Ishikawa (cell line): ENCODE measurements around the gene IQSEC3.

ENCODE experiments used
- FOXM1 ChIP-seq: IDR thresholded peaks from 2 replicates; pipeline ENCODE4 v1.6.1; 2012; ENCODE audit warnings: low read depth, borderline replicate concordance
- NFIC ChIP-seq: IDR thresholded peaks from 2 replicates; pipeline ENCODE4 v1.6.1; 2012
- RAD21 ChIP-seq: IDR thresholded peaks from 2 replicates; pipeline ENCODE4 v1.6.1; 2012; ENCODE audit warnings: low read depth
- TAF1 ChIP-seq: IDR thresholded peaks from 2 replicates; pipeline ENCODE4 v1.6.1; 2012; ENCODE audit warnings: low read depth, mild to moderate bottlenecking

GRCh38 chr12:211639-212414 lies 145.3 kb downstream of the IQSEC3 start:
- TF ChIP-seq NFIC (no peak), FOXM1 (no peak), TAF1 (no peak), RAD21 (no peak)
